ENCODE results near the gene RAD51B.

The RAD51B gene

GRCh38 chr14:68548194-68549076 lies 728.9 kb downstream of the RAD51B start:
- DNase-seq (ENCODE audit: low read depth): no peak
- no peak for TF ChIP-seq CTCF (IDR thresholded peaks at IDR 0.05; ENCODE audit: insufficient read depth, low read depth, low read length, missing control alignments)
- no peak overlapping the region for H3K4me3 ChIP-seq (ENCODE audit: low read depth, low read length)

GRCh38 chr14:68550338-68550715 lies 730.7 kb downstream of the RAD51B start:
- no peak for DNase-seq (ENCODE audit: low read depth)
- no peak overlapping the region for H3K4me3 ChIP-seq (ENCODE audit: low read depth, low read length)
- TF ChIP-seq CTCF (IDR thresholded peaks at IDR 0.05; ENCODE audit: insufficient read depth, low read depth, low read length, missing control alignments): no peak

- no peak for DNase-seq (ENCODE audit: low read depth)
- no peak overlapping the region for H3K4me3 ChIP-seq (ENCODE audit: low read depth, low read length)
- TF ChIP-seq CTCF (IDR thresholded peaks at IDR 0.05; ENCODE audit: insufficient read depth, low read depth, low read length, missing control alignments): no peak
These were observed 731.6 kb downstream of the RAD51B start for GRCh38 chr14:68551045-68551683.

- no peak for TF ChIP-seq CTCF (IDR thresholded peaks at IDR 0.05; ENCODE audit: insufficient read depth, low read depth, low read length, missing control alignments)
- H3K4me3 ChIP-seq (ENCODE audit: low read depth, low read length): no peak overlapping the region
- DNase-seq (ENCODE audit: low read depth): no peak
These were observed 732.5 kb downstream of the RAD51B start for GRCh38 chr14:68552075-68552474.

- TF ChIP-seq CTCF (IDR thresholded peaks at IDR 0.05; ENCODE audit: insufficient read depth, low read depth, low read length, missing control alignments): no peak
- H3K4me3 ChIP-seq (ENCODE audit: low read depth, low read length): no peak overlapping the region
- DNase-seq (ENCODE audit: low read depth): no peak
These were observed 733.0 kb downstream of the RAD51B start for GRCh38 chr14:68552602-68553001.

- no peak for TF ChIP-seq CTCF (IDR thresholded peaks at IDR 0.05; ENCODE audit: insufficient read depth, low read depth, low read length, missing control alignments)
- DNase-seq (ENCODE audit: low read depth): no peak
- H3K4me3 ChIP-seq (ENCODE audit: low read depth, low read length): no peak overlapping the region
These were observed 733.7 kb downstream of the RAD51B start for GRCh38 chr14:68553311-68553710.

All from GM12865 (cell line).